Neural crest cell (in vitro differentiated cells): ENCODE data around the gene KRABD2.

Experiments used
- DNase-seq: peaks from one replicate; pipeline ENCODE4 v3.0.0; 2021; ENCODE audit warnings: low read depth, mixed read lengths, low spot score
- H3K27ac Mint-ChIP-seq: one replicate; pipeline ENCODE4 v1.8.0; 2021; ENCODE audit warnings: mild to moderate bottlenecking, mixed read lengths; ENCODE audit not compliant: unreplicated experiment
- H3K27me3 Mint-ChIP-seq: 2 replicates; pipeline ENCODE4 v1.8.0; 2021; ENCODE audit warnings: low read depth, mild to moderate bottlenecking, mixed read lengths
- H3K36me3 Mint-ChIP-seq: 2 replicates; pipeline ENCODE4 v1.8.0; 2021; ENCODE audit warnings: low read depth, mild to moderate bottlenecking, mixed read lengths
- H3K4me1 Mint-ChIP-seq: 2 replicates; pipeline ENCODE4 v1.8.0; 2021; ENCODE audit warnings: mixed read lengths
- H3K4me3 Mint-ChIP-seq: one replicate; pipeline ENCODE4 v1.8.0; 2021; ENCODE audit warnings: mild to moderate bottlenecking, mixed read lengths
- H3K9me3 Mint-ChIP-seq: 2 replicates; pipeline ENCODE4 v1.8.0; 2021; ENCODE audit warnings: mixed read lengths
- CTCF ChIP-seq: fragments of 200-600 bp; sonication (generic); conservative IDR thresholded peaks from 2 replicates; pipeline ENCODE4 v1.5.0; 2021; ENCODE audit warnings: antibody characterized with exemption, mild to moderate bottlenecking

The KRABD2 gene

GRCh38 chr17:8366231-8366630, 10.3 kb downstream of the KRABD2 start:
- peaks cover 21% of the 10 kb centered on the region for H3K36me3 Mint-ChIP-seq
- no peak for TF ChIP-seq CTCF
- no peak for DNase-seq
- no peaks in the 10 kb centered on the region for H3K27me3 Mint-ChIP-seq
- H3K27ac Mint-ChIP-seq = no peak overlapping the region
- no peak overlapping the region for H3K4me3 Mint-ChIP-seq
- H3K9me3 Mint-ChIP-seq = no peaks in the 10 kb centered on the region
- peaks cover under 1% of the 10 kb centered on the region for H3K4me1 Mint-ChIP-seq

GRCh38 chr17:8365143-8365542, 11.4 kb downstream of the KRABD2 start:
- DNase-seq = no peak
- H3K4me3 Mint-ChIP-seq = no peak overlapping the region
- no peaks in the 10 kb centered on the region for H3K27me3 Mint-ChIP-seq
- TF ChIP-seq CTCF = no peak
- H3K9me3 Mint-ChIP-seq = no peaks in the 10 kb centered on the region
- peaks cover 20% of the 10 kb centered on the region for H3K36me3 Mint-ChIP-seq
- H3K27ac Mint-ChIP-seq = no peak overlapping the region
- peaks cover 9% of the 10 kb centered on the region for H3K4me1 Mint-ChIP-seq

- no peaks in the 10 kb centered on the region for H3K27me3 Mint-ChIP-seq
- H3K27ac Mint-ChIP-seq = no peak overlapping the region
- no peaks in the 10 kb centered on the region for H3K9me3 Mint-ChIP-seq
- peaks cover 7% of the 10 kb centered on the region for H3K36me3 Mint-ChIP-seq
- TF ChIP-seq CTCF = no peak
- H3K4me1 Mint-ChIP-seq = peaks cover 24% of the 10 kb centered on the region
- H3K4me3 Mint-ChIP-seq = no peak overlapping the region
- DNase-seq = no peak
These were observed 13.7 kb downstream of the KRABD2 start for GRCh38 chr17:8362651-8363332.

GRCh38 chr17:8360751-8361150, 15.8 kb downstream of the KRABD2 start:
- no peak for TF ChIP-seq CTCF
- no peak overlapping the region for H3K4me3 Mint-ChIP-seq
- H3K36me3 Mint-ChIP-seq = peaks cover 4% of the 10 kb centered on the region
- H3K9me3 Mint-ChIP-seq = peaks cover 5% of the 10 kb centered on the region
- no peak for DNase-seq
- peaks cover 24% of the 10 kb centered on the region for H3K4me1 Mint-ChIP-seq
- H3K27ac Mint-ChIP-seq = no peak overlapping the region
- H3K27me3 Mint-ChIP-seq = no peaks in the 10 kb centered on the region

GRCh38 chr17:8360260-8360659, 16.2 kb downstream of the KRABD2 start:
- no peak for TF ChIP-seq CTCF
- peaks cover 5% of the 10 kb centered on the region for H3K9me3 Mint-ChIP-seq
- H3K4me3 Mint-ChIP-seq = no peak overlapping the region
- H3K27ac Mint-ChIP-seq = peak overlapping the region; percentile 57
- peaks cover 4% of the 10 kb centered on the region for H3K36me3 Mint-ChIP-seq
- H3K4me1 Mint-ChIP-seq = peaks cover 24% of the 10 kb centered on the region
- DNase-seq = no peak
- H3K27me3 Mint-ChIP-seq = no peaks in the 10 kb centered on the region
